Measurements from ENCODE around the gene MLST8.

MLST8 gene

DNA sequence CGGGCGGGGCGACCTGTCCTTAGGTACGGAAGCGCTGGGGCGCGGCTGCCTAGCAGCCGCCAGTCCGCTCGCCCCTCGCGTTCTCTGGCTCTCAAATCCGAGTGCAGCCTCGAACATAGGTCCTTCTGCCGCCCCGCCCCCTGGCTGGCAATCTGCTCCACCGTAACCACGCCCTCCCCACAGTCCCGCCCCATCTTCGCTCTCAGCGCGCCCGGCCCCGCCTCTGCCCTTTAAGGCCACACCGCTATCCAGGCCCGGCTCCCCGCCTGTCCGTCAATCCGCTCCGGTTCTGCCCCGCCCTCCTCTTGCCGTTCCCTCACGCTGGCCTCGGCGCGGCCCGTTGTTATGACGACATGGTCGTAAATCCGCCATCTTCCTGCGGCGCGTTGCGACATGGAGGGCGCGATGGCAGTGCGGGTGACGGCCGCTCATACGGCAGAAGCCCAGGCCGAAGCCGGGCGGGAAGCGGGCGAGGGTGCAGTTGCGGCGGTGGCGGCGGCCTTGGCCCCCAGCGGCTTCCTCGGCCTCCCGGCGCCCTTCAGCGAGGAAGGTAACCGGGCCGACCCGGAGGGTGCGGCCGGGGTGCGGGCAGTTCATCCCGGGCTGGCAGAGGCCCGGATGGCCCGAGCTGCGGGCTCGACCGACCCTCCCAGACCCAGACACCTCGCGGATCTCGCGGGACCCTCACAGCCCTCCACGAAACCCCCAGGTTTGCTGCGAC, 18.1 kb downstream of the MLST8 start, which contains the start of gene E4F1:
Gene E4F1 (plus strand): TSS at position 371 of the 721 bp plus-strand sequence. CDS start 23 bp downstream, at position 394.
- H3K36me3 ChIP-seq: peaks cover 9 to 31% (median 16%) of the 10 kb centered on the region in 11 experiments
- H3K9me3 ChIP-seq (replicated peaks in 1 of 11): no peaks in the 10 kb centered on the region
- H4K20me1 ChIP-seq: peaks cover 18 to 48% (median 39%) of the 10 kb centered on the region in 11 experiments; a peak in 20 of 22 replicates
- H3K4me2 ChIP-seq: peak within 1 kb of the TSS; percentile 84 to 98 (median 94)
- H3K27ac ChIP-seq: peak within 1 kb of the TSS; percentile 77 to 96 (median 90)
- no peaks in the 10 kb centered on the region for H3K27me3 ChIP-seq
- TF ChIP-seq Cebpa-rat (IDR thresholded peaks at IDR 0.05): peak in 10 of 11 experiments; percentile 30 to 84 (median 65); a peak in 14 of 22 replicates
- peak within 1 kb of the TSS; percentile 75 to 100 (median 94) for H3K4me3 ChIP-seq
- H3K9ac ChIP-seq: peak within 1 kb of the TSS; percentile 90 to 99 (median 94)
- H3K4me1 ChIP-seq: peaks cover 27 to 35% (median 32%) of the 10 kb centered on the region in 10 experiments

DNA sequence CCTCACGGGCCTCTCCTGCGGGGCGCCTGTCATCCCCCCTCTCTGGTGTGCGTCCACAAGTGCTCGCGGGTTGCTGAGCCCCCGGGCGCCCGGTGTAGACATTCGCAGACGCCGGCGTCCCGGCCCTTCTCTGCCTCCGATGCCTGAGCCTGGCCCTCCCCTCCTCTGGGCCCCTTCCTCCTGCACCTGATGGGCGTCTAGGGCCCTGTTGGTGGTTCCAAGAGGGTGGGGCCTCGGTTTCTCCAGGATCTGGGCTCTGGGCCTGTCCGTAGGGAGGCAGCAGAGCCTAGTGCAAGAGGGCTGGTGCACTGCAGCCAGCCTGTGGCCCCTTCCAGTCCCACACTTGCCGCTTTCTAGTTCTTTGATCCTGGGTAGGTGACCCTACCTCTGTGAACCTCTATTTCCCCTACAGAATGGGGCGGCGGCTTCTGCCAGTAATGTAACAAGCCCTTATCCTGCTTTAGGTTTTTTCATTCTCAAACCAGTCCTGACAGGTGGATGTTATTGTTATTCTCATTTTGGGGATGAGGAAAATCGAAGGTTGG, 18.8 kb downstream of the MLST8 start:
- H4K20me1 ChIP-seq: peaks cover 24 to 55% (median 46%) of the 10 kb centered on the region in 11 experiments; a peak in 20 of 22 replicates
- peaks cover 16 to 37% (median 23%) of the 10 kb centered on the region in 11 experiments for H3K36me3 ChIP-seq
- no peaks in the 10 kb centered on the region for H3K9me3 ChIP-seq (replicated peaks in 1 of 11)
- peak overlapping the region; percentile 77 to 96 (median 90) for H3K27ac ChIP-seq
- H3K4me1 ChIP-seq: peaks cover 27 to 35% (median 32%) of the 10 kb centered on the region in 10 experiments
- peak overlapping the region; percentile 84 to 98 (median 94) for H3K4me2 ChIP-seq
- H3K27me3 ChIP-seq: no peaks in the 10 kb centered on the region
- peak overlapping the region; percentile 90 to 99 (median 94) for H3K9ac ChIP-seq
- peak overlapping the region; percentile 75 to 100 (median 94) for H3K4me3 ChIP-seq
- no peak for TF ChIP-seq Cebpa-rat (IDR thresholded peaks at IDR 0.05)

DNA sequence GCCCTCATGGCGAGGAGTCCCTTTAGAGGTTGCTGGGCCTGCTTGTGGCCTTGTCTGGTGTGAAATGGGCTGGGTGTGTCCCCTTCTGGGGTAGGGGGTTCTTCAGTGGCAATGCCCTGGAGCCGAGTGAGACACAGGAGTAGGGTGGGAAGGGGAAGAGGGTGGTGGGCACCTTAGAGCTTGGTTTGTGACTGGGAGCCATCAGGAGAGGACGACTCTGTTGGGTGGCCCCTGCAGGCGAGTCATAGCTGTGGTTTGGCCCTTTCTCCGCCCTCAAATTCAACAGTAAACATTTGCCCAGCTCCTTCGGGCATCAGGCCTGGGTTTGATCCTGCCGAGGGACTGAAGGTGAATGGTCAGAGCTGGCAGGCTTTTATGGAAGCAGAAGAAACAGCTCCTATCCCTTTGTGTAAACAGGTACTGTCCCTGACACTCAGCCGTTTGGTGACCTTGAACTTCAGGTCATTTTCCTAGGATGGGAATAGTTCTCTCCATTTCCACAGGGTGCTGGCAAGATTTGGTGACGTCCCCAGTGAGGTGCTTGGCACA, 21.1 kb downstream of the MLST8 start:
- H3K9ac ChIP-seq: peak overlapping the region; percentile 4 to 90 (median 38); a peak in 17 of 22 replicates
- H3K4me3 ChIP-seq: peak overlapping the region in 1 of 10 experiments; percentile 31; a peak in 1 of 20 replicates
- H3K27ac ChIP-seq: peak overlapping the region in 5 of 11 experiments; percentile 1 to 52 (median 25); a peak in 7 of 22 replicates
- peak overlapping the region in 10 of 11 experiments; percentile 9 to 98 (median 90); a peak in 17 of 22 replicates for H3K4me2 ChIP-seq
- H3K36me3 ChIP-seq: peaks cover 39 to 61% (median 46%) of the 10 kb centered on the region in 11 experiments
- H4K20me1 ChIP-seq: peaks cover 43 to 78% (median 67%) of the 10 kb centered on the region in 11 experiments; a peak in 20 of 22 replicates
- H3K4me1 ChIP-seq: peaks cover 30 to 51% (median 33%) of the 10 kb centered on the region in 10 experiments
- no peaks in the 10 kb centered on the region for H3K9me3 ChIP-seq (replicated peaks in 1 of 11)
- no peaks in the 10 kb centered on the region for H3K27me3 ChIP-seq
- TF ChIP-seq Cebpa-rat (IDR thresholded peaks at IDR 0.05): no peak

DNA sequence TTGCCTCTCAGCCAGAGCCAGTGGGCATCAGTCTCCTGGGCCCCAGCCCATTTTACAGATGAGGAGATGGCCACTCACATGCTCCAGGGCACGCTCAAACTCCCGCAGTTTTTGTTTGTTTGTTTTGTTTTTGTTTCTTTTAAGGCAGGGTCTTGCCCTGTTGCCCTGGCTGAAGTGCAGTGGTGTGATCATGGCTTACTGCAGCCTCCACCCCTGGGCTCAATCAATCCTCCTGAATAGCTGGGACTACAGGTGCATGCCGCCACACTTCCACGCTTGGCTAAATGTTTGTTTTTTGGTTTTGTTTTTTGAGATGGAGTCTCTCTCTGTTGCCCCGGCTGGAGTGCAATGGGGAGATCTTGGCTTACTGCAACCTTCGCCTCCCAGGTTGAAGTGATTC, 21.7 kb downstream of the MLST8 start:
- Histone ChIP-seq H3K9ac (peak overlapping the region in 8 of 11 experiments; percentile 4 to 90 (median 37); a peak in 8 of 22 replicates), H3K36me3 (peaks cover 45 to 67% (median 52%) of the 10 kb centered on the region in 11 experiments), H3K4me1 (peaks cover 30 to 51% (median 33%) of the 10 kb centered on the region in 10 experiments), H4K20me1 (peaks cover 43 to 84% (median 73%) of the 10 kb centered on the region in 11 experiments; a peak in 21 of 22 replicates), H3K27me3 (no peaks in the 10 kb centered on the region), H3K27ac (peak overlapping the region in 3 of 11 experiments; percentile 25 to 52 (median 42); a peak in 2 of 22 replicates), H3K4me2 (peak overlapping the region in 4 of 11 experiments; percentile 84 to 97 (median 94); a peak in 5 of 22 replicates), H3K9me3 (replicated peaks in 1 of 11) (no peaks in the 10 kb centered on the region), H3K4me3 (no peak overlapping the region)
- no peak for TF ChIP-seq Cebpa-rat (IDR thresholded peaks at IDR 0.05)

DNA sequence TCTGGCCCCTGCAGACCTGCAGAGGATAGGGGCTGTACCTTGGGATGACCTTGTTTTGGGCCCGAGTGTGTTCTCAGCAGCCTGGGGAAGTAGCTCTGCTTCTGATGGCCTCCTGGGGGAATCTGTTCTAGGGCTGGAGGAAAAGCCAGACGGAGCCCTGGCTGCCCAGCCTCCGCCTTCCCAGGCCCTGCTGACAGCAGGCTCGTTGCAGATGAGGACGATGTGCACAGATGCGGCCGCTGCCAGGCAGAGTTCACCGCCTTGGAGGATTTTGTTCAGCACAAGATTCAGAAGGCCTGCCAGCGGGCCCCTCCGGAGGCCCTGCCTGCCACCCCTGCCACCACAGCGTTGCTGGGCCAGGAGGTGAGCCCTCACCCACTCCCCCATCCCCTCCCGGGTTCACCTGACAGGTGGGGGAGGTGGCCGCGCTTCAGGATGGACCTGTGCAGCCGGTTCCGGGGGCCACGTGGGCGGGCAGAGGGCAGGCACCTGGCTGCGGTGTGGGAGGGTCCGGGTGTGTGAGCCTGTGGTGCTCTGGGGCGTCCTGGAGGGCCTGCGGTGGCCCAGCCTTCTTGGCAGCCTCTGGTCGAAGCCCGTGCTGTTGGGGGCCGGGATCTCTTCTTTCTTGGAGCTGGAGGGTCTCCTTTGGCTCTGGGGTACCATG, 23.0 kb downstream of the MLST8 start:
- H3K9ac ChIP-seq: peak overlapping the region in 6 of 11 experiments; percentile 5 to 31 (median 14); a peak in 3 of 22 replicates
- H4K20me1 ChIP-seq: peaks cover 43 to 97% (median 86%) of the 10 kb centered on the region in 11 experiments; a peak in 21 of 22 replicates
- no peak overlapping the region for H3K4me2 ChIP-seq
- H3K27me3 ChIP-seq: no peaks in the 10 kb centered on the region
- H3K4me3 ChIP-seq: no peak overlapping the region
- H3K36me3 ChIP-seq: peaks cover 59 to 80% (median 65%) of the 10 kb centered on the region in 11 experiments
- no peaks in the 10 kb centered on the region for H3K9me3 ChIP-seq (replicated peaks in 1 of 11)
- no peak overlapping the region for H3K27ac ChIP-seq
- peaks cover 26 to 47% (median 30%) of the 10 kb centered on the region in 10 experiments for H3K4me1 ChIP-seq
- TF ChIP-seq Cebpa-rat (IDR thresholded peaks at IDR 0.05): no peak

DNA sequence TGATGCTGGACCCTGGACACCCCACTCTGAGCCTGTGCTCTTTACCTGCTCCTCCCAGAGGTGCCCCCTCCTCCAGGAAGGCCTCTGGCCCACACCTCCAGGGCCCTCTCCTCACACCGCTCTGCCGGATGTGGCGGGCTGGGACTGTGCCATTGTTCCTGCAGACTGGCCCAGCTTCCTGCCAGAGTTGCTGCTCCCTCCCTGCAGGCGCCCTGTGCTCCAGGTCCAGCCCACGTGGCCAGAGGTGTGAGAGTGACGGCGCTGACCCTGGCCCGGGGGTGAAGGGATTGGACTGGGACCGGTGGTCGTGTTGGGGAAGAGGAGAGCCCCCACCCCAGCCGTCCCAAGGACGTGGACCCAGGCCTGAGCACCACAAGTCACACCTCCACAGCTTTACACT, 23.8 kb downstream of the MLST8 start:
- Histone ChIP-seq H3K27ac (no peak overlapping the region), H4K20me1 (peaks cover 51 to 100% (median 94%) of the 10 kb centered on the region in 11 experiments; a peak in 21 of 22 replicates), H3K4me1 (peaks cover 30 to 47% (median 37%) of the 10 kb centered on the region in 10 experiments), H3K4me2 (no peak overlapping the region), H3K9ac (peak overlapping the region in 7 of 11 experiments; percentile 9 to 37 (median 15); a peak in 4 of 22 replicates), H3K9me3 (replicated peaks in 1 of 11) (no peaks in the 10 kb centered on the region), H3K36me3 (peaks cover 67 to 88% (median 73%) of the 10 kb centered on the region in 11 experiments), H3K4me3 (no peak overlapping the region), H3K27me3 (no peaks in the 10 kb centered on the region)
- TF ChIP-seq Cebpa-rat (IDR thresholded peaks at IDR 0.05): no peak

DNA sequence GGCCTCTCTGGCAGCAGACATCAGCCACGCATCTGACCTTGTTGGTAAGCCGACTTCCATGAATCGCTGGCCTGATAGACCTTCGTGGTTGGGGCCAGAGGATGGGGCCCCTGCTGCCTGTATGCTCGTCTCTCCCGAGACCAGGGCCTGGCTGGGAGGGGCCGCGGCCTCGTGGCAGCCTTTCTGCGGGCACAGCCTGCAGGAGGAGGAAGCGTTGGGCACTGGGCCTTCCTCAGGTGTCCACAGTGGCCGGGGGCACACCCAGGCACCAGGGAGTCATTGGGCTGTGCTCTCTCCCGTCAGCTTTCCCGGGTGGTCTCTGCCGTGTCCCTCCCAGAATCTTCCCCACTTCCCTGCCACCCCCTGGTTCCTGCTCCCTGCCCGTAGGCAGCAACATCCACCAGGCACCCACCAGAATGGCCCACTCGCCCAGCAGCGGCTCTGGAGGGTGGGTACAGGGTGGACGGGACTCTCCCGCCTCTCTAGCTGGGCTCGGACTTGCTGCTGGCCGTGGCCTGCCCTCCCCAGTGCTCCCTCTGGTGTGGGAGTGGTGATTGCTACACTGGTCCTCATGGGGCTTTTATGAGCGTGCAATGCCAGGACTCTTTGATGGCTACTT, 24.5 kb downstream of the MLST8 start:
- peaks cover 55 to 99% (median 94%) of the 10 kb centered on the region in 11 experiments; a peak in 21 of 22 replicates for H4K20me1 ChIP-seq
- peak overlapping the region in 8 of 11 experiments; percentile 11 to 38 (median 20); a peak in 7 of 22 replicates for H3K9ac ChIP-seq
- H3K4me3 ChIP-seq: no peak overlapping the region
- peaks cover 27 to 41% (median 35%) of the 10 kb centered on the region in 10 experiments for H3K4me1 ChIP-seq
- peak overlapping the region in 3 of 11 experiments; percentile 12 to 42 (median 13); a peak in 4 of 22 replicates for H3K4me2 ChIP-seq
- no peaks in the 10 kb centered on the region for H3K9me3 ChIP-seq (replicated peaks in 1 of 11)
- peaks cover 72 to 94% (median 78%) of the 10 kb centered on the region in 11 experiments for H3K36me3 ChIP-seq
- no peak overlapping the region for H3K27ac ChIP-seq
- H3K27me3 ChIP-seq: no peaks in the 10 kb centered on the region
- TF ChIP-seq Cebpa-rat (IDR thresholded peaks at IDR 0.05): no peak
